DND-41 (cell line): ENCODE data around the gene ENPEP.

Experiments used
- CTCF ChIP-seq: IDR thresholded peaks from 2 replicates; pipeline ENCODE4 v1.5.1; 2012; ENCODE audit warnings: borderline replicate concordance, low read length, moderate library complexity, mild to moderate bottlenecking; ENCODE audit not compliant: poor library complexity, severe bottlenecking; ENCODE audit errors: extremely low read depth
- EZH2 ChIP-seq: IDR thresholded peaks from 3 replicates; pipeline ENCODE4 v1.6.1; 2012; ENCODE audit warnings: borderline replicate concordance, low read depth, mild to moderate bottlenecking, moderate library complexity, low read length, inconsistent platforms; ENCODE audit not compliant: severe bottlenecking

GRCh38 chr4:110544594-110544993, 68.6 kb downstream of the ENPEP start:
- TF ChIP-seq CTCF (no peak), EZH2 (no peak)
